CD4-positive, alpha-beta T cell treated with Interleukin-15 for 4 hours (primary cell): ENCODE measurements around the gene DBH.
A peak's percentile ranks its signal among the peaks of the same experiment; 100 is the strongest.

Experiments
- DNase-seq: peaks from one replicate; pipeline ENCODE4 v3.0.0-alpha.2; 2020; ENCODE audit warnings: low spot score

Gene DBH

DNA sequence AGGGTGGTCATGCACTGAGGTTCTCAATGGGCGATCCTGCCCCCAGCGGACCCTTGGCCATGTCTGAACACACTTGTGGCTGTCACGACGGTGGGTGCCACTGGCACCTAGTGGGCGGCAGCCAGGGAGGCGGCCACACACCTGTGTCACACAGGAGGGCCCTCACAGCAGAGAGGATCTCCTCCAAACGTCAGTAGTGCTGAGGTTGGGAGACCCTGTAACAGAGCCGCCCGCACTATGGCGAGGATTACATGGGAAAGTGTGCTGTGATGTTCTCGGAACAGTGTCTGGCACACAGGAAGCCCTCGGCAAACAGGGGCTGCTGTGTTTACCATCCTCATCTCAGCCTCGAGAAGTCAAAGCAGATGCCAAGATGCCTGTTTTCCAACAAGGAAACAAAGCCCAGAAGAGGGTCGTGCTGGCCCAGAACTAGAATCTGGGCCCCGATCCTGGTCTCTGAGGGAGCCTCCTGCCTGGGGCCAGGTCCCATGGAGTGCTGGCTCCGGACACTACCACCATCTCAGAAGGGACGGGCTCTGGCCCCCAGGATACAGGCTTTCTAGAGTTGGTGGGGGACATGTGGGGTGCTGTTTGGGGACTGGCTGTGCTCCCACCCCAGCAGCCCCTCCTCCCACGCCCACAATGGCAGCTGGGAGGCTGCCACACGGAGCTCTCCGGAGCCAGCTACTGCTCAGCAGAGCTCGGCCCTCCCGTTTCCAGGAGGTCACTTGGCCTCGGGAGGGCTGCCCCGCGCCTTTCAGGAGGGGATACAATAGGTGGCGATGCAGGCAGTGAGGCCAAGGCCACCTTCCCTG is 48.2 kb downstream of the DBH start:
- peak; percentile 45 for DNase-seq

DNA sequence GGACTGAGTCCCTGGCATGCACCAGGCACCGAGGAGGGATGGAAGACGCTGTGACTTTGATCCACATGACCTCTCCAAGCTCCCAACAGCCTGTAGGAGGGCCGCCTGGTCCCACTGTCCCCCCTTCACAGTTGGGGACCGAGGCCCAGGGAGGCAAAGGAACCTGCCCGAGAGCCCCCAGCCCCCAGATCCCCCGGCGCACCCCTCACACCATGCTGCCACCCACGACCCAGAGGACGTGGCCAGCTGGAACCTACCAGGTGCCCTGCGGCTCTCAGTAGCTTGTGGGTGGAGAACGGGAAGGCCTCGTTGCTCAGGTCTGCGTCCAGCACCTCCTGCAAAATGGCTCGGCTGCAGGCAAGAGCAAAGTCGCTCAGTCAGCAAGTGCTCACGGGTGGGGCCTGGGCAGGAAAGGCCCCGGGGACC is 48.8 kb downstream of the DBH start:
- DNase-seq, result no peak

DNA sequence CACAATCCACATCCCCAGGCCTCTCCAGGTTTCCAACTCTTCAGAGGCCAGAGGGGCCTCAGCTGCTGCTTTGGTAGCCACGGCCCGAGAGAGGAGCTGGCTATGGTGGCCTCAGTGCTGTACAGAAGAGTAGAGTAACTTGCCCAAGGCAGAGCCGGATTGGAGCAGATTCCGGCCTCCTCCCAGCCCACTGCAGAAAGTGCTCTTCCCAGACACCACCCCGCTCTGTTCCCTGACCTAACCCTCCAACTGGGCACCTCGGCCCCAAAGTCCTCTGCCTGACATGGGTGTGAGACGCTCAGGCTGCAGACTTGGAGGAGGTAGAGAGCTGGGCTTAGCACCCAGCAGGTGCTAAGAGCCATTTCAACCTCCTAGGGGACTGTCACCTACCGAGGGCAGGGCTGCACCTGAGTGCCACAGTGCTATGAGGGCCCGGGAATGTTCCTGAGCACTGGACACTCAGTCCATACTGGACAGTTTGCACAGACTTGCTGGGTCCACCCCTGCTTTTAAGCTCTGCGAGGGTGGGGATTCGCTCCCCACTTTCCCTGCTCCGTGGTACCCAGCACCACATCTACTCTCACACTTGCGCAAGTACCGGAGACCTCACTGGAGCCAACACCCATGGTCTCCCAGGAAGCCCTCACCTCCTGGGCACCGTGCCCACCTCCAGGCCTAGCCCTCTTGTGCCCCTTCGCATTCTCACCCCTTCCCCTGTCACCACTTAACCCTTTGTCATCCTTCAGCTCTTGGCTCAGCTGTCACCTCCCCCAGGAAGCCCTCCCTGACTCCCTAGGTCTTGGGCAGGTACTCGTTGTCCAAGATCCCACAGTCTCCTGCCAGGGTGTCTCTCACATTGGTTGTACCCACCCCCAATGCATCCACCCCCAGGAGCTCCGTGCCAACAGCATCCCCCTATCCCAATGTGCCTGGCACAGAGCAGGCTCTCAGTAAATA is 49.8 kb downstream of the DBH start:
- DNase-seq, result no peak

DNA sequence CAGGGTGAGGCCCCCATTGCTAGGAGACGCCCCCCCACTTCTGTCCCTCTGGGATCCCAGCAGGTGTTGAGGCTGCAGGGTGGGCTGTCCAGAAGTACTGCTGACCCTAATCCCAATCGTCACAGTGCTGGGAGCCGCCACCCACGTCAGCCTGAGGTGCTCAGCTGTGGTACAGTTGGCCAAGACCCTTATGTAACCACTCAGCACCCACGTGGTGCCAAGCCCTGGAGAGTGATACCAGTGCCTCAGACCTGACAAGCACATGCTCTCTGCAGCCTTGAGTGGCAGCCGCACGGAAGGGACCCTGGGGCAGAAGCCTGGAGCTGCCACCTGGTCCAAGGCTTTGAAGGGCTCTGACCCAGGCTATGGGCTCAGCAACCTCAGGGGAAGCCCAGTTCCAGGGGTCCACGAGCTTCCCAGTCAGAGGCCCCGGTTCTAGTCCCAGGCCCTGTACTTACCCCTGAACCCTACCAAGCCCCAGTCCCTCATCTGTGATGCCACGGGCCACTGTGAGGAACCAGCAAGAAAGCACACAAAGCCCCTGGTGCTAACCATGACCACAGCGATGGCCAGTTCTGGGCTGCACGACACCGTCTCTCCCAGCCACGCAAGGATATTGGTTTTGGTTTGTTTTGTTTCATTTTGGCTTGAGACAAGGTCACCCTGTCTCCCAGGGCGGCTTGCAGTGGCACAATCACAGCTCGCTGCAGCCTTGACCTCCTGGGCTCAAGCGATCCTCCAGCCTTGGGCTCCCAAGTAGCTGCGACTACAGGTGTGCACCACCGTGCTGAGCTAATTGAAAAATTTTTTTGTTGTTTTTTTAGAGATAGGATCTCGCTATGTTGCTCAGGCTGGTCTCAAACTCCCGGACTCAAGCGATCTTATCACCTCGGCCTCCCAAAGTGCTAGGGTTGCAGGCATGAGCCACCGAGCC is 50.7 kb downstream of the DBH start:
- DNase-seq, result no peak

DNA sequence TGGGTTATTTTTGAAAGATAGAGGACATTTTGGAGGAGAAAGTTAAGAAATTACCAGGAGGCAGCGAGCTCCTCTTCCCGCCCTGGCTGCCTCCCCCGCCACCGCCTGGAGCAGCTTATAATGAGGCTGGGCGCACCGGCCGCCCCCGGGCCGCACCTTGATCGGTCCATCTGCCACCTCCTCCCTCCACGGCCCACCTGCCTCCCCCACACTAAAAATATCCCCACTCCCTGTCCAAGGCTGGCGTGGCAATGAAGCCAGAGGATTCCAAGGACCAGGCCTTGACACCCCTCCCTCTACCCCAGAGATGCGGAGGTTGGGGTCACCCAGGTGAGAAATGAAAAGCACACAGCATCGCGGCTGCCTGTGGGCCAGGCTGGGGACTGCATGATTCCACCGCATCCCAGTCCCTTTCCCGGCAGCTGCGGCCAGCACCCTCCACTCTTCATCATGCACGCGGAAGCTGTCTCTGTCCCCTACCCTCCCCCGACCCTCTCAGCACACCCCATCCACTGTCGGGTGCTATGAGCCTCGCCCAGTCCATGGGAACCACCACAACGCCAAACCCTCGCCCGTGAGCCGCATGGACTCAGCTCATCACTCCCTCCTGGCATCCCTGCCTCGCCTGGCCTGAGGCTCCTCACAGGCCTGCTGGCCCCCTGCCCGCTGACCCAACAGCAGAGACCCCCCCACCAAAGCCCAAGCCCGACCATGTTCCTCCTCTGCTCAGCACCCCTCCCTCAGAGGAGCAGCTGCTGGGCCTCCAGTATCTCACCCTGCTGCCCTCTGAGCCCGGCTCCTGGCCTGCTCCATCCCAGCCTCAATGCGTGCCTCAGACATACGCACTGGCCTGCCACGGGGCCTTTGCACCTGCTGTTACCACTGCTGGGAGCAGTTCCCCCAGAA is 51.9 kb downstream of the DBH start:
- no peak for DNase-seq

DNA sequence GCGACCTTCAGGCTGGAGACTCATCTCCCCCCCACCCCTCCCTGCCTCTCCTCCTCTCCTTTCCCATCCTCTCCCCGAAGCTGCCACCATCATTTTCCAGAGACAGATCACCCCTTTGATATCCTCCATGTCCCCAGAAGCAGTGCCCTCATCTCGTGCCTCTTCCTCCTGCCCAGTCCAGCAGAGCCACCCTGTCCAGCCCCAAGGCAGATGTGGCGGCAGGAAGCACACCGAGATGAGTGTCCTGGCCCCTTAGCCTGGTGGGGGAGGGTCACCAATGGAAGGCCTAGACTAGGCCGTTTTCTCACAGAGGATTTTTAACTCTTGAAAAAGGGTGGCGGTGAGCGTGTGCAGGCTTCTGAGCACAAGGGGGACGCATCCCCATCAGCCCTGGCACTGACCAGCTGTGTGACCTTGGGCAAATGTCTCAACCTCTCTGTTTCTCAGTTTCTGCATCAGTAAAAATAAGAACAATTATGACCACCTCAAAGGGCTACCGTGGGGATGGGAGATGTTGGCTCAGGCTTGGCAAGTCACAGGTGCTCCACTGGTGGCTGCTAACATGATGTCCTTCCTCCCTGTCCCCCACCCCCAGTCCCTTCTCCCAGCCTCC is 53.1 kb downstream of the DBH start:
- no peak for DNase-seq

DNA sequence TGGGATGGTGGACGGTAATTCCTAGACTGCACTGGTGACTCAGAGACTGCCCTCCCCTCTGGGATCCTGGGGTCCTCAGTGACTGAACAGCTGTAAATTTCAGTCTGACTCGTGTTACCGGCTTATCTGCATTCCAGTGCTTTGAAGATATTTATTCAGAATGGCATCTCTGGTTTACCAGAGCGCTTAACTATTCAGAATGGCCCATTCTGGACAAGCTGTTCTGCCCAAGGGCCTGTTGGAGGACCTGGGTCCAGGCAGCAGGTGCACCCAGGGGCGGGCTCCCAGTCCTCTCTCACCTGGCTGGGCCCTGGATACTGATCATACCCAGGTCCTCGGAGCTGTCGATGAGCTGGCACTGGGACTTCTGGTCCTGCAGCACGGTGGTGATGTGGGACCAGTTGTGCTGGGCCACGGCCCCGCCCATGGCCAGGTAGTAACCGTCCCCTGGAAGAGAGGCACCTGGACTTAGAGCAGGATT is 54.0 kb downstream of the DBH start:
- DNase-seq, result no peak

DNA sequence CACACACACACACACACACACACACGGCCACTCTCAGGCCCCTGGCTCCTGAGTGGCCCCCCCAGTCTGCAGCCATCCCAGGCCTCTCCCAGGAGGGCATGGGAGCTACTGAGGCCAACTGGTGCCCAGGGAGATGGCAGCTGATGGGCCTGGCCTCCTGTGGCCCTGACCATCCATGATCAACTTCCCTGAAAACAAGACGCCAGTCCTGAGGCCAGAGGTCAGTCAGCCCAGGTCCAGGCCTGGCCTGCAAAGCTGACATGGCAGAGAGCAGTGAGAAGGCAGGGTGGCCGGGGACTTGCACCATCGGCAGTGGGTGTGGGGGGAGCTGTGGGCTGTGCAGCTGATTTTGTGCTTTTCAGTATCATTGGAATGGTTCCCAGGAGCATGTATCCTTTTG is 55.0 kb downstream of the DBH start:
- DNase-seq, result no peak

DNA sequence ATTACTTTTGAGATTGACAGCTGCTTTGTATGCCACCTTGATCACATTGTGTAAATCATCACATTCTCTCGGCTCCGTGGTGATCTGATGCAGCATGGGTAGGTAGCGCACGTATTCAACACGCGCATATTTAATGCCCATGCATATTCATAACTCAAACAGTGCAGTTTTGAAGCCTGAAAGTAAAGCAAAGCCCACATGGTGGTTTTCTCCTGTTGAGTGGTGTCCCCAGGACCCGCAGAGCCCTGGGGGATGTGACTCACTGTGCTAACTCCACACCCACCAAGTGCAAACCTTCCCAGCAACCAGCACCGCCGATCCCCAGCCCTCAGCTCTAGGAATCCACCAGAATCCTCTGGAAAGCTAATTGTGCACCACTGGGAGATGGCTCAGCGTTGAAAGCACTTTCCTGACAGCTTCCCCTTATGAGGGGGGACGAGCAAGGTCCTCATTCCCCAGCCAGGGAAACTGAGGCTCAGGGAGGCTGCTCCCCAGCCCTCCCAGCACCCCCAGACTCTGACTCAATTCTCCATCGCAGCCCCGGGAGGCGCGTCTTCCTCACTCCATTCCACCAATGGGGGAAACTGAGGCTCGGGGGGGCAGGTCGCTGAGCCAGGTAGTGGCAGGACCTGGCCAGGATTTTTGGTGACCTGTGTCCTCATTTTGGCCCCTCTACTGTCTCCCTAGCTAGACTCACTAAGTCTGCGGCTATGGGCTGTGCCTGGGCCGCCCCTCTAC is 55.6 kb downstream of the DBH start:
- DNase-seq, result no peak

DNA sequence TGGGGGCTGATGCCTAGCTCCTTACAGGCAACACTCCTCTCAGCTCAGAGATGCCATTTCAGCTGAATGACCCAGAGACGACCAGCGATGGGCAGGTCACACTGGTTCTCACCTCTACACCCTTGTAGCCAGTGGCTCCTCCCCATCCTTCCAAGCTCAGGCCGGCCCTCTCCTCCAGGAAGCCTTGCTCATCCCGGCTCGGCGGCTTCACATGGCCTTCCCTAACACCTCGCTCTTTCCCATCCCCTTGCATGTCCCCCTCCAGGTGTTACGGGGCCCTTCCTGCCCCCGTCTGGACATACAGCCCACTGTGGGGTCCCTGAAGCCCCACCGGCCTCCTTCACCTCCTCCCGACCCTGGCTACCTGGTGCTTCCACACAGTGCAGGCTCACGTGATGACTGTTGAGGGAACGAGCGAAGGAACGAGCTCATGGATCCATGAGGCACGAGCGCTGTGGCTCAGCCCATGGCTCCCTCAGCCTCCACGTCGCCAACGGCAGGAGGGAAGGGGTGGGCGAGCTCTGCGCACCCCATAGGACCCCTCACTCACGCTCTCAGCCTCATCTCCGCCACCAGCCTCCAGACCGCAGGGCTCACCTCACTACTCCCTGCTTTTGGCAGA is 56.3 kb downstream of the DBH start:
- no peak for DNase-seq

DNA sequence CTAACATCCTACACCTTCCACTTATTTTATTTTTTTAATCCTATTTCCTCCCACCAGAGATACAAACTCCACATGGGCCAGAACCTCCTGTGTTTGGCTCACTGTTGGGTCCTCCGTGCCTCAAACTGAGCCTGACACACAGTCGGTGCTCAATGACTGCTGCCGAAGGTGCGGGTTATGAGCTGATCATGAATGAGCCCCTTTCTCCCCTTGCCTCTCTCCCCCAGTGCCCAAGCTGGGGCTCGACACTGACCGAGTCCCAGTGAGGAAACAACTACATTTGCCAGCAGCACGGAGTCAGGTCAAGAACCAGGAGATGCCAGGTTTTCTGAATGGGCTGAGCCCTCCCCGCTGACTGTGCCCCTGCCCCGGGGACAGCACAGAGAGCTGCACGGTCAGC is 57.0 kb downstream of the DBH start:
- no peak for DNase-seq

DNA sequence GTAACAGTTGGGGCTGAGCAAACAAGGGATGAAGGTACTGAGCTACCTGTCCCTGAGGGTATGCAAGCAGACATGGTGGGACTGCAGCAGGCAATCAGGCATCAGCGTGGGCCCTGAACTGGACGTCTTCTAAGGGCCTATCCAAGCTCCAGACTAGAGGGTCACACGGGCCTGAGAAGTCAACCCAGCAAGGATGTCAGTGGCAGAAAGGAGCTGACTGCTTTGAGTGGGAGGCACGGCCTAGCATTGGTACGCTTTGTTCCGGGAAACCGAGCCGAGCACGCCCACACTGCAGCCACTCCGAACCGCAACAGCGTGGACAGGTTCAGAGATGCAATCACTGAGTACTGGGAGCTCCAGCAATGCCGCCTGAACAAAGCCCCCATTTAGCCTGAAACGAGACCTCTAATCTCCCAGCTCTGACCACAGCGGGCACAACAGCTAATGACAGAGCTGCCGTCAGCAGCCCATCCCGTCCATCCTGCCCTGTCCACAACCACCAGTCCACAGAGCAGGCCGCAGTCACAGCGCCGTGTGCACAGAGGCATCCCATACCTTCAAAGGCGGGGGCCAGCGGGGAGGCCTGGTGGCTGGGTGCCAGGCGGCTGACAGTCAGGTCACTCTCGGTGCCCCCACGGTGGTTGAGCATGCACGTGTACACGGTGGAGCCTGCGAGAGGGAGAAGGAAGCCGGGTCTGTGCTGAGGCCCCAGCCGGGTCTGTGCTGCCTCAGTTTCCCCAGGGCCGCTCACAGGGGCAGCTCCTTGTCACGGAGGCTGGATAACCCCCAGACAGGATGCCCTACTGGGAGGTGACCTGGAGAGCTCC is 57.8 kb downstream of the DBH start:
- no peak for DNase-seq

DNA sequence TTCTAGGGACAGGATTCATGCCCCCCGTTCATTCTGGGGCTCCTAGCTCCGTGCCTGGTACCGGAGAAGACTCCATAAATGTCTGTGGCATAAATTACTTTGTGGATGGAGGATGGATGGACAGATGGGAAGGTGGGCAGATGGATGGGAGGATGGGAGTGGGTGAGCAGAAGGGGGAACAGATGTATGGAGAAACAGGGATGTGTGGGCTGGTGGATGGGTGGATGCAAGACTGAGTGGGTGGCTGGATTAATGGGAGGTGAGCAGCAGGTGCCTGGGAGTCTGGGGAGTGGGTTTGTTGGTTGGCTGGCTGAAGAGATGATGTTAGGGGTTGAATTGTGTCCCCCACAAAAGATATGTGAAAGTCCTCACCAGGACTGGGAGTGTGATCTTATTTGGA is 58.5 kb downstream of the DBH start:
- no peak for DNase-seq

DNA sequence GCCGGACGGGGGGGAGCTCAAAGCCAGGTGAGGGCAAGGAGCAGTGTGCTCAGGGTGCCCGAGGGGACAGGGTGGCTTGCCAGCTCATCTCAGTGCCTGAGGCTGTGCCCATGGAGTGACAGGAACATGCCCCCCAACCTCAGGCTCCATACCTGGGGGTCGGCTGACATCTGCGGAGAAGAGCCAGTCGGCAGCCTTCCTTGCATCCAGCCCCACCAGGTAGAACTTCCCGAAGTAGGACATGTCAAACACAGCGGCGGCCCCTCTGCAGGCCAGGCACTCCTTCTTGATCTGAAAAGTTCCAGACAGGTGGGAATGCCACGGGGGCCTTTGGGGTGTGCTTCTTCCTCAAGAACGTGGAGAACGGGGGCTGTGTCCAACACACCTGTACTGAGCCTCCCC is 59.9 kb downstream of the DBH start:
- DNase-seq, result no peak

DNA sequence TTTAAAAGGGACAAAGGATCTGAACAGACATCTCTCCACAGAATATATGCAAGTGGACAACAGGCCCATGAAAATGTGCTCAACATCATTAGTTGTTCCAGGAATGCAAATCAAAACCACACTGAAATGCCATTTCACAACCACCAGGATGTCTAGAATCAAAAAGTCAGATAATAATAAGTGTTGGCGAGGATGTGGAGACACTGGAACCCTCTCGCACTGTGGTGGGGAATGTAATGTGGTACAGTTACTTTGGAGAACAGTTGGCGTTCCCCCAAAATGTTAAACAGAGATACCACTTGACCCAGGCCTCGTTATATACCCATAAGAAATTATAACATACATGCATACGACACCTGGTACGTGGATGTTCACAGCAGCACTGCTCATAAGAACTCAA is 63.4 kb downstream of the DBH start:
- no peak for DNase-seq

DNA sequence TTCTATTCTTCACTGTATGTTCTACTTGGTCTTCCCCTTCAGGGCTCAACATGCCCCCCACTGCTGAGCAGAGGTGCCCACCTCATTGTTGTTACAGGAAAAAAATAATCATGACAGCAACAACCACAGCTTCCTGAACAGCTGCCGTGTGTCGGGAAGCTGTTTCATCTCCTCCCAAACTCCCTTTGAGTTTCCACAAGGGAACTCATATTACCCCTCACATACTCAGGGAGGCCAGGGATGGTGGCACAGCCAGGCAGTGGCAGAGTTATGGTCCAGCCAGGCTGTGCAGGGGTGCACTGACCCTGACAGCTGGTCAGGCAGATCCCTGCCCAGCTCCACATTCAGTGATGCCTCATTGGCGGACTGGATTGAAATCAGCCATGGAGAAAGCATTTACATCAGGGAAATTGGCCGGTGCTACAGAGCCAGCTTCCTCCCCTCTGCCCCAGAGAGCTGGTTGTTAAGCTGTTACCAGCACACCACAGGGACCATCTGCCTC is 64.7 kb downstream of the DBH start:
- DNase-seq, result no peak

DNA sequence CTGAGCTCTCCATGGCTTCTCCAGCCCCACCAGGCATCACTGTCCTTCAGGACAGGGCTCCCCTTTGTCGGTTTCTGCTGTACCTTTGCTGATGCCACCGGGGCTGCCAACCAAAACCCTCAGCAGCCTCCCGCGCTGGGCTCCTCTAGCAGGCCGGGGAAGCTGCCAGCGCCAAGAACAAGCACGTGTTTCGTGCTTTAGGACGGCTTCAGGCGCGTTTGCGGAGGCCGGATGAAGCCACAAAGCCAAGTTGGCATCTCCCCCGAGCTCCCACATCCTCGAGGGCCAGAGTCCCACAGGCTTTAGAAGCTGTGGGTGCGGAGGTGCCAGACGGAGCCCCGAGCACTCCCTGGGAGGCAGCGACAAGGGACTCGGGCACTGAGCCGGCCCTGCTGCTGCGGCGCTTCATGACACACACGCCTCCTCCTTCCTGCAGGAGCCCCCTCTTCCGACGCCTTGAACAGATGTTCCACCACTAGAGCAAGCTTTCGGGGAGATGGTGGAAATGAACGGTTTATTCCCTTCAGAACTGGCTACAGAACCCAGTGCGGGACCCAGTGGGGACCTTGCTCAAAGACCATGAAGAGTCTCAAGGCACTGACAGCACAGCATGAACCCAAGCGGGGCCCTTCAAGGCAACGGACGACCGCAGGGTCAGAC is 65.3 kb downstream of the DBH start:
- peak; percentile 36 for DNase-seq
